NOMO-1 (cell line): Measurements from ENCODE around the gene RABEP1.

Source experiments
- DNase-seq, 2 experiments: peaks; one replicate each; lab custom pipeline; 2025; ENCODE audit not compliant: unreplicated experiment in 2 of 2; lab: John Stamatoyannopoulos, UW

The RABEP1 gene

DNA sequence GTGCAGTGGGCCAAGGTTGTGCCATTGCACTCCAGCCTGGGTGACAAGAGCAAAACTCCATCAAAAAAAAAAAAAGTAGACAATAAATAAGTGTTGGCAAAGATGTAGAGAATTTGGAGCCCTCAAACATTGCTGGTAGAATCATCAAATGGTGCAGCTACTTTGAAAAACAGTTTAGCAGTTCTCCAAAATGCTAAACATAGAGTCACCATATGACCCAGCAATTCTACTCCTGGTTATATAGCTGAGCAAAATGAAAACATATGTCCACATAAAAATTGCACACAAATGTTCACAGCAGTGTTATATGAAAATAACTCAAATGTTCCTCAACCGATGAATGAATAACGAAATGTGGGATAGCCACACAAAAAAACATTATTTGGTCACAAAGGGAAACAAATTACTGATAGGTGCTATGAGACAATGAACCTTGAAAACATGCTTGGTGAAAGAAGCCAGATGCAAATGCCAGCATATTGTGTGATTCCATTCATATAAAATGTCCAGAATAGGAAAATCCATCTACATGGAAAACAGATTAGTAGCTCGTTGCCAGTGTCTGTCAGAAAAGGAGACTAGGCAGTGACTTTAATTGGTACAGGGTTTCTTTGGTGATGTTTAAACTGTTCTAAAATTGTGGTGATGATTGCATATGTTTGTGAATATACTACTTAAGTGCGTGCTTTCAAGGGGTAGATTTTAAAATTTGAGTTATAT is 12.7 kb upstream of the RABEP1 start:
- DNase-seq: no peak

DNA sequence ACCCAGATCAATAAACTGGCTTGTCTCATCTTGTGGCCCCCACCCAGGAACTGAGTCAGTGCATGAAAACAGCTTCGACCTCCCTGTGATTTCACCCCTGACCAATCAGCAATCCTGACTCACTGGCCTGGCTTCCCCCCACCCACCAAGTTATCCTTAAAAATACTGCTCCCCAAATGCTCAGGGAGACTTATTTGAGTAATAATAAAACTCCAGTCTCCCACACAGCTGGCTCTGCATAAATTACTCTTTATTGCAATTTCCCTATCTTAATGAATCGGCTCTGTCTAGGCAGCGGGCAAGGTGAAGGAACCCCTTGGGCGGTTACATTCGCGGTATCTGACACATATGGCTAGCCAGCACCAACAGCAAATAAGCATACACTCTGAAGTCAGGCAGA is 9.8 kb upstream of the RABEP1 start:
- no peak for DNase-seq

DNA sequence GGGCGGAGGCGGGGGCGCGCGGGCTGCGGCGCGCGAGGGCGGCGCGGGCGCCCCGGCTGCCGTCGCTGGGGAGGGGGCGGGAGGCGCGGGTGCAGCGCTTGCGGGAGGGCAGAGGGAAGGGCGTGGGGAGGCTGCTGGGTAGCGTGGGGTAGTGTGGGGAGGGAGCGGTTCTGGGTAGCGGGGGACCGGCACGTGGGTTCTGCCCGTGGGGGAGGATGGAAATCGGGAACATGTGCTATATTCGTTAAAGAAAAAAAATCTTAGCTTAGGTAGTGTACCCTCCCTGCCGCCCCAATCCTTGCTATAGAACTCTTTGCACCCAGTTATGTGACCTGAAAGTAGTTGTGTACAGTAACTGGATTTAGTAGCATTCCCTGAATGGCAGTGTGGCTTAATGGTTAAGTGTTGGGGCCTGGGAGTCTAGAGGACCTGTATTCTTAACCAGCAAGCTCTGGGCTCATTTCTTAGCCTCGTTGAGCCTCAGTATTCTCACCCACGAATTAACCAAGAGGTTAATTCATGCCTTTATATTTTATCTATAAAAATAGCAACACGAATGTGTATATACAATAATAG is 646 bp downstream of the RABEP1 start:
- DNase-seq: no peak

DNA sequence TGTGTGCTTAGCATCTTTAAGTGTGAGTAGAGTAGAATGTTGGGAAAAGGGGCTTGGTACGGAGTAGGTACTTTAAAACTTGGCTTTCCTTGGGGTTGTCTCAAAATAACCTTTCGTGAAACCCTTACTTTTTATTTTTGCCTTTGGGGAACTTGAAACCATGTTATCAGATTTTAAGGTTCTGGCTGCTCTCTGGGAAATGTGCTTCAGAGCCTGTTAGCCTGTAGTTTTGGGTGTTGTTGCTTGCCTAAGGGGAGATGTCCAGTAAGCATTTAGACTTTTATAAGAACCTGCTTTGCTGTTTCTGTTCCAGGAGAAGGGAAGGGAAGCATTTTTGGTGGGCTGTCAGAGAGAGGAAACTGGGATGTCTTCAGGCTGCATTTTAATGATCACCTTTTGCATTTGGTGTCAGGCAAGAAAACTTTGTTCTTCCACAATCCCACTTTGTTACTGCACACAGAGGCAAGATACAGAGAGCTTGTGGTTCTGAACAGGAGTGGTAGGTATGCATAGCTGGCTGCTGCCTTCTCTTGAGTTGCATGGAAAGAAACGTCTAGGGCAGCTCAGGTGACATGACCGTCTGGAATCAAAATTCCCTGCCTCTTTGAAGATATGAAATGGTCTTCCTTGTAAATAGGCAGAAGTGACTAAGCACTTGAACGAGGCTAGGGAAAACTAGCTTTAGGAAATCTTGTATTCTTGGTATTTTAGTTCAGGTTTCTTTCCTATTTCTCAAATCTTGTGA is 1.7 kb downstream of the RABEP1 start:
- no peak for DNase-seq

DNA sequence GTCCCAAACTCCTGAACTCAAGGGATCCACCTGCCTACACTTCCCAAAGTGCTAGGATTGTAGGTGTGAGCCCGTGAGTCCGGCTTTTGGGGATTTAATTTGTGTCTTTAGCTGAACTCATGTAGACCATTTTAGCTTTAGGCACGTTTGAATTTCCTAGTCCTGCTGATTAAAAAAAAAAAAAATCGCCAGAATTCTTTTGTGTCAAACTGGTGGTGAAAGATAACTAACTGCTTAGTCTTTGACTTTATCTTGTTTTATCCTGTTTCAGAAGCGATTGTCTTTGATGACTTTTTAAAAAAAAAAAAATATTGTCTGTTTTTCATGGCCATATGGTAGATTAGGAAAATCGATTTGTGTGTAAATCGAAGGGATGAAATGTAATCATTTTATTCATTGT is 2.6 kb downstream of the RABEP1 start:
- DNase-seq: no peak

DNA sequence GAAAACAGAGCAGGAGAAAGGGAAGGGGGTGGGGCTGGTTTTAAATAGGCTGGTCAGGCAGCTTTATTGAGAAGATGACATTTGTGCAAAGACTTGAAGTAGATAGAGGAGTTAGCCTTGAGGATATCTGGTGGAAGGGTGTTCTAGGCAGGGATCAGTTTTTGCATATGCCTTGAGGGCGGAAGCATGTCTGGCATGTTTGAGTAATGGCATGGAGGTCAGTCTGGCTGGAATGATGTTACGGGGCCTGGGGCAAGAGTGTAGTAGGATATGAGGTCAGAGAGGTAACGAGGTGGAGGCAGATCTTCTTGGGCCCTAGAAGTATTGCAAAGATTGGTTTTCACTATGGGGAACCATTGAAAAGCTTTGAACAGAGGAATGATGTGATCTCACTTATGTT is 4.8 kb downstream of the RABEP1 start:
- DNase-seq: no peak

DNA sequence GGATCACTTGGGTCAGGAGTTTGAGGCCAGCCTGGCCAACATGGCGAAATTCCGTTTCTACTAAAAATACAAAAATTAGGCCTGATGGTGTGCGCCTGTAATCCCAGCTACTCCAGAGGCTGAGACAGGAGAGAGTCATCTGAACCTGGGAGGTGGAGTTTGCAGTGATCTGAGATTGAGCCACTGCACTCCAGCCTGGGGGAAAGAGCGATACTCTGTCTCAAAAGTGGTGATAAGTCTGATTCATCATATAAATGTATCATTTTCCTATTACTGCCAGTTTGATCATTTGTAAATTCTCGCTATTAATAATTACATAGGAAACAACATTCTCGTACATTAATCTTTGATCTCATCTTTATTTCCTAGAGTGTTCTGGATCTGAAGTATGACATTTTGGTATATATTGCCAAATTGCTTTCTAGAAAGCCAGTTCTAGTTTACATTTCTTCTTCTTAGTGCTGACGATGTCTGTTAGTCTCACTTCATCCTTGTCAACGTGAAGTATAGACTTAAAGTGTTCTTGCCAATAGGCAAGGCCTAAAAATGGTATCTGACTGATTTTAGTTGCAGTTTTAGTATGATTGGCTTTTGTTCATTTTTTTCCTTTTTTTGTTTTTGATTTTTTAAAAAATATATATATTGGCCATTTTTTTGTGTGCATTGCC is 9.7 kb downstream of the RABEP1 start:
- no peak for DNase-seq

DNA sequence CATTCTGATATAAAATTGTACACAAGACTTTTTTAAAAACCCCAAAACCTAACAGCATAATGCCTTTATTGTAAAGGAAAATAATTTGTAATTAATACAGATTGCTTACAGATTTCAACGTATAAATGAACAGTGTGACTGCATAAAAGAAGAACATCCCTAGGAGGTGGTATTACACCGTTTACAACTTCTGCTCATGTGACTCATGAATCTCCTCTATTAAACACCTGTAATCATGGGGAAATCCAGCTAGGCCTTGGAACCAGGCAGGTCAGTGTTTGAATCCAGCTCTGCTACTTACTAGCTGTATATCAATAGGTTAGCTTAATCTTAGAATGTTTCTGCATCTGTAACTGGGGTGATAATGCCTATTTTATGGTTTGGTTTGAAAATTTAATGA is 15.2 kb downstream of the RABEP1 start:
- no peak for DNase-seq

DNA sequence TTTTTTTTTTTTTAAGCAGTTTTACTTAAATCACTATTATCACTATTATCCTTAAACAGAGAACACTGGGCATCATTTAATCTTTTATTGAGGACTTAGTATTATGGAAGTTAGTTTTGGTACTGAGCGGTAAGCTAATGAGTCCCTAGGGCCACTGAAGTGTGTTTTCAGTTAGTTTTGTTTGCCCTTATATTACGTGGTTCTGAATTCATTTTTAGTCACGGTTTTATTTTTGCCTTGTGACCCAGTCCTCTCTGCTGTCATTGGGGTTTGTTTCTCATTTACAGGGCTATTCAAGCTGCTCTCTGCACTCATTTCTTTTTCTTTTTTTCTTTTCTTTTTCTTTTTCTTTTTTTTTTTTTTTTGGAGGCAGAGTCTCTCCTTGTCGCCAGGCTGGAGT is 17.3 kb downstream of the RABEP1 start:
- DNase-seq: no peak

DNA sequence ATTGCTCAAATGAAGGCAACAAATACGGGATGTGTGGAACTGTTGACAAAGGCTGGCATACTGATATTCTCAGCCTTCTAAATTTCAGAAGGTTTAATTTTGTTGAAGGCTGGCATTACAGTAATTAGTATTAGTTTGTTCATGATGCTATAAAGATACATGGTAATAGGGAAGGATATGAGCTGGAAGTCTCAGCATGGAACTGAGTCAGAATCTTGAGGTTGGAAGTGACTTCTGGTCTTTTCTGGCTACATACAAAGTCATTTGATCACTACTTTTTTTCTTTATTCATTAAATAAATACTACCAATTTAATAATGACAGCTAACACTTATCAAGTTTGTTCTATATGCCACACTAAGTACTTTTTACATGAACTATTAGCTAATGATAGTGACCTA is 22.6 kb downstream of the RABEP1 start:
- DNase-seq: no peak

DNA sequence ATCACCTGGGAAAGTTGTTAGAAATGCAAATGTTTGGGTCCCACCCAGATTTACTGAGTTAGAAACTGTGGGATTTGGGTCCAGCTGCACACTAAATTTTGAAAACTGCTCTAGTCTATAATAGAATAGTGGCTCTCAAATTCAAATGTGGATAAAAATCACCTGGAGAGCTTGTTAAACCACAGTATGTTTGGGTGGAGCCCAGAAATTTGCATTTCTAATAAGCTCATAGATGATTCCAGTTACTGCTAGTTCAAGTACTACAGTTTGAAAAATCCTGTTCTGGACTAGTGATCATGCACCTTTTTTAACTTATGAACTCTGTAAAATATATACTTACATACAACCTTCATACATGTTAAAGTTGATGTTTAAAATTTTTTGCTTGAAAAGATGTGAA is 27.8 kb downstream of the RABEP1 start:
- no peak for DNase-seq

DNA sequence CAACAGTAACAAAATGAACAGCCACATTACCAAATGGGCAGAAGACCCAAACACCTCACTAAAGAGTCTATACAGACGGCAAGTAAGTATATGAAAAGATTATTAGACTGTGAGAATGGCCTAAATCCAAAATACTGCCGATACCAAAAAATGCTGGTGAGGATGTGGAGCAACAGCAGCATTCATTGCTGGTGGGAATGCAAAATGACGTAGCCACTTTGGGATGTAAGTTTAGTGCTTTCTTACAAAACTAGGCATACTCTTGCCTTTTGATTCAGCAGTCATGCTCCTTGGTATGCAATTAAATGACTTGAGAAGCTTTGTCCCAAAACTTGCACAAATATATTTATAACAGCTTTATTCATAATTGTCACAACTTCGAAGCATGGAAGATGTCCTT is 43.8 kb downstream of the RABEP1 start:
- no peak for DNase-seq

DNA sequence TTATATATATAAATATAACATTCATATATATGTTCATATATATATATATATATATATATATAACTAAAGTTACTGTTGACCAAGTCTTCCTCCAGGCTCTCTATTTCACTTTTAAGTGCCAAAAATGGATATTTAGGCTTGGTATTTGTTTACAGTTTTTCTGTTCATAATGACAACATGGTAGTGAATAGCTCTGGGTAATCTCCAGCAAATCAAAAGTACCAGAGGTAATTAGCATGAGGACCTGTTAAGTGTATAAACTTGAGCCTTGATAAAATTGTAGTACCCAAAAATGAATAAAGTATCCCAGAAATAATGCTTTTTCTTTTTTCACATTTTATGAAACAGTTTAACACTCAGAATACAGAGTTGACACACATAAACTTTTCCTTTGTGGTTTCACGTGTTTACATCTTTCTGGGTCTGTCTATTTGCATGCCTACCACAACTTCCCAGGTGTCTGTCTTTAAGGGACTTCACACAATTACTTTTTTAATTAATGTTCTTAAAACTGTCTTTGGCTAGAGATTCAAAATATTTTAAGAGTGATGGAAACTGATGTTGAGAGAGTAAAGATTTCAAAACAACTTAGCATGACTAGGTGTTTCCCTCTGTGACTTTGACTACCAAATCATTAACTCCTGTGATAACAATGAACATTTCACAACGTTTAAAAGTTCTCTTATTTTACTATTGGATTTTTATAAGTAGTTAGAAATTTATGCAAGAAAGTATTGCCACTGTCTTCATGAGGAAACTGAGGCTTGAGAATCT is 47.9 kb downstream of the RABEP1 start:
- DNase-seq: no peak

DNA sequence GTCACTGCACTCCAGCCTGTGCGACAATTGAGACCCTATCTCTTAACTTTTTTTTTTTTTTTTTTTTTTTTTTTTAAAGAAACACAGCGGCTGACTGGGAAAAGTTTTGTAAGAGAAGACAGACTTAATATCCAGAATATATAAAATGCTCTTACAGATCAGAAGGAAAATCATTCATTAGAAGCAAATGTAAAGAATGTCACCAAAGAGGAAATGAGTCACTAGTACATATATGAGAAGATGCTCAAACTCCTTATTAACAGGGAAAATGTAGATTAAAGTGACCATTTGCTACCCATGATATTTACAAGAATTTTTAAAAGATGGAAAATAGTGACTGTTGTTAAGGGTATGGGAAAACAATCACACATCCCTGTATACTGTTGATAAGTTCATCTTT is 48.9 kb downstream of the RABEP1 start:
- no peak for DNase-seq

DNA sequence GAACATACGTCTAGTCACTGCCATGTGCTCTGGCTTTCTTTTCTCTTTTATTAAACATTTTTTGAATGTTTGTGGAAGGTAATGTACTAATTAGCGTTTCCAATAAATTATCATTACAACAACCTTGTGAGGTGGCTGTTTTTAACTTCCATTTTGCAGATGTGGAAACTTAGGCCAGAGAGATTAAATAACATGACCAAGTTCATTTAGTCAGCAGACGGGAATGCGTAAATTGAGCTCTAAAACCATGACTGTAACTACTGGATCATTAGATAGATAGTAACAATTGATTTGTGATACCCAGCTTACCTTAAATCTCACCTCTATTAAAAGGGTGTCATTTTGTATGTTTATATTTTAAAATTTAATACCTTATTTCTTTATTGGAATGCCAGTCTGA is 49.4 kb downstream of the RABEP1 start:
- DNase-seq: no peak

DNA sequence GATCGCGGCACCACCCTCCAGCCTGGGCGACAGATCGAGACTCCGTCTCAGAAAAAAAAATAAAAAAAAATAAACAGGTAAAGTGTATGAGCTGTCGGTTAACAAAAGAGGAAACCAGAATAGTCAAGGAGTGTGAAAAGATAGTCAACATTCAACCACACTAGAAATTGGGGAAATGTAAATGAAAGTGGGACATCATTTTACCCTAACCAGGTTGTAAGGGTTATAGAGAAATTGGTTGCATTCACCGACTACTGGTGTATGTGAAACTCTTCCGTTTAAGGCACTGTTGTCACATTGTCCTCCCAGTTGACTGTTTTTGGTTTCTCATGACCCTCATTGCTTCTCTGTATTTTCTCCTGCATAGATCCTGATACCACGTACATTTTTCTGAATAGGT is 62.8 kb downstream of the RABEP1 start:
- no peak for DNase-seq

DNA sequence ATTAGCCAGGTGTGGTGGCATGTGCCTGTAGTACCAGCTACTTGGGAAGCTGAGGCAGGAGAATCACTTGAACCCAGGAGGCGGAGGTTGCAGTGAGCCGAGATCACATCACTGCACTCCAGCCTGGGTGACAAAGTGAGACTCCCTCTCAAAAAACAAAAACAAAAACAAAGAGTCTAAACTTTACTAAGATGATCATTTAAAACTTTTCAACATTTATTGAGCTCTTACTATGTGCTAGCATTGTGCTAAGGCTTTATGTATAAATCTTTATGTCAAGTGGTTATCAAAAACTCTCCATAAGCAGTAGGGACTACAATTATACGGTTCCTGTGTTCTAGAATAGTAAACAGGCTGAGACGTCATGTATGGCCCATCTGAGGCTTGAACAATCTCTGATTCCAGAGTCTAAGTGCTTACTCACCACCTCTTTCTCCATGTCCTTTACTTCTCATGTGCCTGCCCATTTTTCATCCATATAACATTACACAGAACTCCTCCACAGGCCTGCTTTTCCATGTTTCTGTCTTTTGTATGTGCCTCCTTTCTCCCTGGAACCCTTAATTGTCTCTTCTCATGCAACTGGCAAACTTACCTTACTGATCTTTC is 70.7 kb downstream of the RABEP1 start:
- no peak for DNase-seq

DNA sequence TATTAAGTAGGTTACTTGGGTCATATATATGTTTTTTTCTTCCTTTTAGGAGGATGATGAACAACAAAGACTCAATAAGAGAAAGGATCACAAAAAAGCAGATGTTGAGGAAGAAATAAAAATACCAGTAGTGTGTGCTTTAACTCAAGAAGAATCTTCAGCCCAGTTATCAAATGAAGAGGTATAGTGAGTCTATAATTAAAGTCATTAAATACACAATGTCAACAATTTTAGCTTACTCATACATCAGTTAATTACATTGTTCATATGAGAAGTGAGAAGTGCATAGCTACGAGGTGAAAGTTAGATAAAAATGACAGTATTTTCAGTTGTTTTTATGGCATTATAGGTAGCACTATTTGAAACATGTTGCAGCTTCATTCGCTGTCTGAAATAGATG is 72.2 kb downstream of the RABEP1 start:
- no peak for DNase-seq

DNA sequence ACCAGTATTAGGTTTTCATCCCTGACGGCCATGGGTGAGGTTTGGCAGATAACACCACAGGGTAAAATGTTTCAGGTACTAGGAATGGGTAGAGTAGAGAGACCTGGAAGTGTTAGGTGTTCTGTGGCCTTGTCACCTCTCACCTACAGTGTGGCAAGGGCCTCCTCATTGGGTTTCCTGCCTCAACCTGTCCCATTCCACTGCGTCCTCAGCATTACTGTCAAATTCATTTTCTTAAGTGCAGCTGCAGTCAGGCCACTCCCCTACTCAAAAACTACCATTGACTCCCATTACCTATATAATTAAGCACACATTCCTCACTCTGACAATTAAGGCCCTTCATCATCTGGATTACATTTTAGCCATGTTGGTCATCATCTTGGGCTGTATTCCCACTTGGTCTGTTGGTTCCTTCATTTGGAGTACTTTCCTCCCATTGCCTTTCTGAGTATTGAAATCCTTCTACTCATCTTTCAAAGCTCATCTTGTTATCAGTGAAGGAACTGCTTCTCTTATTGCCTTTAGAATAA is 72.9 kb downstream of the RABEP1 start:
- DNase-seq: no peak

DNA sequence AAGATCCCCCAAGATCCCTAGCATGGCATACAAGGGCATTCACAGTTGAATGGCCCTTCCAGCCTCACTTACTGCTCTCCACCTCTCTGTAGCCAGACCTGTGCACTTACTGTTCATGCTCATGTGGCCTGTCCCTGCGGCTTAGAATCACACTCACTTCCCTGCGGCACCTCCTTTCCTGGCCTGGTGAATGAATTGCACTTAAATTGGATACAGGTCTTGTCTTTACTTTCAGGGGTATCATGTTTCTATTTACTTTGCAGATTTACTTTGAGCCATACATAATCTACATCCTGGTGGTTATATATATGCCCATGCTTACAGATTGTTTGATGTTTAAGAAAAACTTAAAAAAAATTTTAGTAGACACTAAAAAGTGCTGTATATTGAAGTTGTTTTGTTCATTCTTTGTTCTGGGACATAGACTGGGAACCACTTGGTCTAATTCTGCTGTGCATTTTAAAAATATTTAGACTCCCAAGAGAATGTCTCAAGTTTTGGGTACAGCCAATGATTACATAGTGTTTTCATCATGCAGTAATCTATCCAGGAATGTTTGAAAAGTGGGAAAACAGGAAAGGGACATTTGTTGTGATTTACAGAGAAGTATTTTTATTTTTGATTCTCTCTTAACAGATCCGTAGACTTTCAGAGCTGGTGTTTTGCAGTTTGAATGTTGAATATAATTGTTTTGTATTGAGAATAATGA is 73.5 kb downstream of the RABEP1 start:
- DNase-seq: no peak
